NCI-H748 treated with DMSO at 0.1 percent for 48 hours (cell line): ENCODE measurements around the gene PDX1.
"Not testable (repeated sequence)": the region's sequence is repeated elsewhere in the genome, so short reads cannot be mapped to it uniquely, and the experiment has no call there.

Source experiments
- DNase-seq: peaks from one replicate; lab custom pipeline; 2025; lab: John Stamatoyannopoulos, UW

Gene PDX1

DNA sequence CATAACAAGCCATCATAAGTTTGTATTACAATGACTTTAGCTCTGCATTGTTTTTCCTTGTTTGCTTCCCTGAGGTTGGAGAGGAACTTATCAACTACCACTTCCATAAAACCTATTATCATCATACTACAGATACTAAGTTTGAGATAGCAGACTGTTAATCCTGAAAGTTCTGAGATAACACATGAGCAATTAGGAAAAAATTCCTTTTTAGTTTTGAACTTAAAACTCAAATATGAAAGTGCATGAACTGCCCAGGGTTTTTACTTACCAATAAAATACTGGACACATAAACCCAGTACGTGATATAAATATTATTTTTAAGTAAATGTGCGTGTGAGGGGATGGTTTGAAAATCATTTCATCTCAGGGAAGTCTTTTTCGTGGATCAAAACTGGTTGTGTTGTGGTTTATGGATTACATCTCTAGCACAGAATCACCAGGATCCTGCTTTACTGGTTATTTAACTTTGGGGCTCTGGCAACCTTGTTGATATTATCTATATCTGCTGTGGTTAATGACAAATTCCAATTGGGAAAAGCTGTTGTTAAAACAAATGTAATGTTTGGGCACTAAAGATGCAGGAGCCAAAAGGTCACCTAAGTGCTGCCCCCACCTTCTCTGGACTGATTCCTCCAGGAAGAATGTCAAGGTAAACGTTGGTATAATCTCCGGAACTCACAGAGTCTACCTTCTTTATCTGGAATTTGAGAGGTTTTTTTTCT lies 36.9 kb downstream of the PDX1 start:
- DNase-seq = no peak

DNA sequence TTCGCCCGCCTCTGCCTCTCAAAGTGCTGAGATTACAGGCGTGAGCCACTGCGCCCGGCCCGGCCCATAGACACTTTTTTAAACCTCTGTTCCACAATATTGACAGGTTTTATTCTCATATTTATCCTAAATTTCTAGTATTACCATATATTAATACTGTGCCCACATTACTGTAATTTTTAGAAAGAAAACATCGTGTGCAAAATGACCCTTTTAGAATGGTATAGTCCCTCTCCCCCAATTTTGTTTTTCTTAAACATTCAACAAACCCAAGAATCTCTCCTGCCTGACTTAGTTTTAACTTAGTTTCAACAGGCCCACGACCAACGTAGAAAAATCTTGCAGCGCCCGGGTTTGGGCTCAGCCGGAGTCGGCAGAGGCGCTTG lies 40.2 kb downstream of the PDX1 start:
- no peak for DNase-seq

DNA sequence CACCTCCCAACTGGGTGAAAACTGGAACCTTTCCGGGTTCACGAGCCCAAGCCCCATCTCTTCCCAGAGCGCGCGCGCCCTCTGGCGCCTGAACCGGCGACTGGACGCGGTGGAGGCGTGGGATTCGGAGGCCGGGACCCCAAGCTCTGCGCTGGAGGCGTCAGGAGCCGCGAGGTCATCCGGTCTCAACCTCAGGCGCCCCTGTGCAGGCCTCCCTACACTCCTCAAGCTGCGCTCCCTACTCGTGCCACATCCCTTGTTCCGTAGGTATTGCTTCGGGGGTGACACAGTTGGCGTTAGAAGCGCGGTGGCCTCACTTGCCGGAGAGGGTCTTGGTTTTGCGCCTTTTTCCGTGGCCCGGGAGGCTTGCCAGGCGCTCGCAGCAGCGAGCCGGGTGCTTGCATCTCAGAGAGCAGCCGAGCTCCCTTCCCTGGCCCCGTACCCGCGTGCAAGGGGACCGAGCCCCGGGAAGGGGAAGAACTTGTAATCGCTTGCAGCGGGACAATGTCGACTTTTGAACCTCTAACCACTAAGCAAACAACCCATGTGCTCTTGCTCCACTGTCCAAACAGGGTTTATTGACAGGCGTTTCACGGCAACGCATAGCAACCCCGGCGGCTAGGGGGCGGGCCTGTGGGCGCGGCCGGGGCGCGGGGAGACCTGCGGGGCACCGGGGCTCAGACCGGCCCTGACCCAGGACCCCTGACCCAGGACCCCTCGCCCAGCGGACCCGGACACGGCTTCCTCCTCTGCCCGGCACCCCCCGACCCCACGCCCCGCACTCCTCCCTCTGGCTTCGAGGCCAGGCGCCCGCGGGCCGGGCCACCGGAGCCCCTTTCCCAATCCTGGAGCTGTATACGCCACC lies 40.8 kb downstream of the PDX1 start:
- DNase-seq = peak; percentile 91

DNA sequence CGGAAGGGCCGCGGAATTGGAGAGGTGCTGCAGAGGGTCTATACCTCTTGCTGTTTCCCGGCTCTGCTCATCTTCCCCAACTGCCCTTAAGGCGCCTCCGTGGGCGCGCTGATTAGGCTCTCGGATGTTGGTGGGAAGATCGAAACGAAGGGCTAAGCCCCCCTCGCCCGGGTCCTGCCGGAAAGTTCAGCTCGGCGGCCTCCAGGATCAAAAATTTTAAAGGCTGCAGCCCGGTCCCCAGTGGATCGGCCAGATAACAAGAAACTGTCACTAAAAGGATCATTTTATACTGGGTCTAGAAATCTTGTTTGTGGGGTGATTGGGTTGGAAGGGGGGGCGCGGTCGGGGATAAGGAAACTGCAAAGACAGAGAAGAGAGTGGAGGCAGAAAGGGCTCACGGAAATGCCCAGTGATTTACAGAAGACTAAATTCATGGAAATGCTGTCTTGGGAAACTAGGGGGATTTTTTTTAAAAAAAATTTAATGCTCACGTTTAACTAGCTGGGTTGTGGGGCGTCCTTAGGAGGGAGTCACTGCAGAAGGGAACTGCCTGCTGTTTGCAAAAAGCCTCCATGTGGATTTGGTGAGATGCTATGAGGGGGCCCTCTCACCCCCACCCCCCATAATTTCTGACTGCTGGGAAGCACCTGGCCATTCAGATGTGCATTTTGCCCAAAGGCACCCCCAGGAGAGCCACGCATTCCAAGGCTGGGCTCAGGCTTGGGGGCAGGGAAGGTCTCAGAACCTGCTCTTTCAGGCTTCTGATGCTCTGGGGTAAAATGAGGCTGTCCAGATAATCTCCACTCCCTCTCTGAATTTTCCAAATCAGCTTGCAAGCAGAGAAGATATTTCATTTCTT lies 41.7 kb downstream of the PDX1 start:
- no peak for DNase-seq

DNA sequence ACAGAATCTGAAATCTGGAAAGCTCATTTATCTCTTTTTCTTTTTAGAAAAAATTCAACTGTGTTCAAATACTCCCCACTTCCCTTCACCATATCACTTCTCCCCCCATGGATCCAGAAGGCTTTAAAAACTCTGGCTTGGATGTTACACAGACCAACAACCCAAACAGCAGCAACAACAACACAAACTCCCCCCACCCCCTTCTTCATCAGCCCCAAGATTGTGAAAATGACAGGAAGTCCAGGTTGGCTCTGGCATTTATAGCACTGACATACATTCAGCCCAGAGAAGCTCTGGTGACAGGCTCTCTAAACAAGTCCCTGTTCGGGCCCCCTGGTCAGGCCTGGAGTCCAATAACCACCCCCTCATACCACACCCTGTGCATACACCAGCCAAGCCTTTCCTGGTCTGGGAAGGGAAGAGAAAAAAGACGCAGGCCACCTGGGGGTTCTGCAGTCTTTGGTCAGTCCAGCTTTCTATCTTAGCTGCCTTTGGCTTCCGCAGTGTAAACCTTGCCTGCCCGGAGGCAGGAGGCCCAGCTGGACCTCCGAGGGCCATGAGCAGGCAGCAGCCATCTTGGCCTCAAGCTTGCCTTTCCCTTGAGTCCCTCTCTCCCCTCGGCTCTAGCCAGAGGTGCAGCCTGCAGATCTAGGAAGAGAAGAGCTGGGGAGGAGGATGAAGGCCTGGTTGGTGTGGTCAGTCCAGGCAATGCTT lies 42.5 kb downstream of the PDX1 start:
- DNase-seq = no peak

DNA sequence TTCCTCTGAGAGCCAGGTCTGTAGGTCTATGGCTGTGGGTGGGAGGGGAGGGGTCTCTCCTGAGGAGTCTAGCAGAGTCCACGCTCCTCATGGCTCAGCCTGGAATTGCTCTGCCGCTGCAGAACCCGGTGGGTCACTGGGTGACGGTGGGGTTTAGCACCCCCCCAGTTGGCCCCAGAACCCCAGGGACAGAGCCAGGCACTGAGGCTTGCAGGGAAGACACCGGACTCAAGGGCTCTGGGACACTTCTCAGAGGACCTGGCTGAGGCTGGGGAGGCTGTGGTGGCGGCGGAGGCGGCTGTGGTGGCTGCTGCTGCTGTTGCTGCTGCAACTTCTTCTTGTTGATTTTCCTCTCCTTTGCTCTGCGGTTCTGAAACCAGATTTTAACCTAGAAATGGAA lies 43.2 kb downstream of the PDX1 start:
- no peak for DNase-seq

DNA sequence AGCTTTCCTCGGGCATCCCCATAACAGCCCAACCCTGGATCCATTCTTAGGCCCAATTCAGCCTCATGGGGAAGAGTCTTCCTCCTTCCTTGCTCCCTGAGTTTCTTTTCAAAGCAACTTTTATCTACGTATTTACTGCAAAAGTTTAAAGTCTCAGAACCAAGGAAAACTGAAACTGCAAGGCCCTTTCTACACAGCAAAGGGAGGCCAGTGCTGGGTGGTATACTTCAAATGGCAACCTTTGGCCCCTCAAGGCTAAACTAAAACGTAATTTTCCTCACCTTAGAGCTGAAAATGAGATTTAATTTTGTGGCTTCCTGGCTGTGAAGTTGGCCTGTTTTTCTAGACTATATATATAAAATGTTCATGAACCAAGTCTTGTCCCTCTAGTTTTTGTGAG lies 43.7 kb downstream of the PDX1 start:
- DNase-seq = no peak

DNA sequence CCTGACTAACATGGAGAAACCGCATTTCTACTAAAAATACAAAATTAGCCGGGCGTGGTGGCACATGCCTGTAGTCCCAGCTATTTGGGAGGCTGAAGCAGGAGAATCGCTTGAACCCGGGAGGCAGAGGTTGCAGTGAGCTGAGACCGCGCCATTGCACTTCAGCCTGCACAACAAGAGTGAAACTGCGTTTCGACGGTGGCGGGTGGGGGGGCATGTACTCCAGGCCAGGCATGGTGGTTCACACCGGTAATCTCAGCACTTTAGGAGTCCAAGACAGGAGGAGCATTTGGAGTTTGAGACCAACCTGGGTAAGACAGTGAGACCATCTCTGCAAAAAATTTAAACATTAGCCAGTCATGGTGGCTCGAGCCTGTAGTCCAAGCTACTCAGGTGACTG lies 44.4 kb downstream of the PDX1 start:
- not testable (repeated sequence) for DNase-seq

DNA sequence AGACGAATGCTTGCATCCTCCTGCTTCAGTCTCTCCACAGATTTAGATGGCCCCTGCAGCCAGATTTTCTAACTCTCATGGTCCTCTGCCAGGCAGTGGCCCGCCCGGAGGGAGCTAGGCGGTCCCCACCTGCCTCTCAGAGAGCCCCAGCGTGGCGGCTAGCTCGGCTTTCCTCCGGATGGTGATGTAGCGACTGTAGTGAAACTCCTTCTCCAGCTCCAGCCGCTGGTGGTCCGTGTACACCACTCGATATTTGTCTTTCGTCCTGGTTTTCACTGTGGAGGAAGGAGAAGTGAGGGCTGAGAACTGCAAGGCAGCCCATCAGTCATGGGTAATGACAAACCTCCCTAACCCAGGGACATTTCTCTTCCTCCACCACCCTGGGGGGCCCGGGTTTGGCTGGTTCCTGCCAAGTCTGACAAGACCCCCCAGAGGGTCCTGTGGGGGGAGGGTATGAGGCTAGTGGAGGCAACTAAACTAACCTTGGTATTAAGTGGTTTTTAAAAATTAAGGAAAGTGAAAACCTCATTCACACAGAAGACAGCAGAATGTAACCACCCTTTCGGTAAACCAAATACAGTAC lies 45.0 kb downstream of the PDX1 start:
- no peak for DNase-seq

DNA sequence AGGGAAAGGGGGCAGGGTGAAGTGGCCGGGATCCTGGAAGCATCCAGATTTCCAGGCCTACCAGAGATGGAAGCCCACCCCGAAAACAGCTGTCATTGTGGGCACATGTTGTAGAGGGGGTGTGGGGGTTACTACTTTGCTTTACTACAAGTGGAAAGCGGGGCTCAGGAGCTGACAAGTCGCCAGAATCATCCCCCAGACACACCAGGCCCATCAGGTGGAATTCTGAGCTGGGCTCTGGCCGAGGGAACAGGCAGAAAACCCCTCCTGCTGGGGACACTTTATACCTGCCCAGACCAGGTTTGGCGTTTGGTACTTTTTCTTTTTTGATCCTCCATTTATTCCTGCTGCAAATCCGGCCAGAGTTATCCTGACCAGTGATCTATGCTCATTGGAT lies 45.5 kb downstream of the PDX1 start:
- no peak for DNase-seq

DNA sequence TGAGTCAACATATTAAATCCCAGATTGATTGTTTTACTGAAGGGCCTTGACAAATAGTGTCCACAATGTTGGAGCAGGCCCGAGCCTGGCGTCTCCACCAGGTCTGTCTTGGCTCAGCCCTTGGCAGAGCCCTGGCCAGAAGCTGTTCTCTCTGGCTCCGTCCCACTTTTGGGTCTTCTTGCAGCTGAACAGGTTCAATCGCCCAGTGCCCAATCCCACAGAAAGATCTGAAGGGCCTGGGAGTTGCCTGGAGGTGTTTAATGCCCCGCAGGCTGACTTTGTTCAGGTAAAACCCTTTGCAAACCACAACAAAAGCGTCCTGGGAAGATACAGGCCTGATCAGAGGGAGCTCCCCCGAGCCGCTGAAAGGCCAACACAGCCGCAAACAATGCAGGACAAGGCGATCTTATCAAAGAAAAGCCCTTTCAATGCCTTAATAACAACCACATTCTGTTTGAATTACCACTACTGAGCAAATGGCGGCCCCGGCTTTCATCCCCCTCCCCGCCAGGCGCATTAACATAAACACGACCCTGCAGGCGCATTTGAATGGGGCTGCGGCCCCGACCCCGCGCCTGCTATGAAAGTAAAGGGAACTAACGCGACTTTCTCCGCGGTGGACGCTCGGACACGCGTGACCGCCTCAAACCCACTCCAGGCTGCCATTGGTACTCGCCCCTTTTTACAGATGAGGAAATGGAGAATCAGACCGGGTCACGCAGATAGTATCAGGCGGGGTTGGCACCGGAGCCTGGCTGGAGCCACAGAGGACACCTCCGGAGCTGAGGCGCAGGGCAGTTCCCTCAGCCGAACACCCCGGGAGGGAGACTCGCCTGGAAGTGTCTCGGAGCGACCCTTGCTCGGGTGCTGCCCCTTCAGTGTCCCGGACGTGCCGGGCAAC lies 46.2 kb downstream of the PDX1 start:
- DNase-seq = peak; percentile 45

DNA sequence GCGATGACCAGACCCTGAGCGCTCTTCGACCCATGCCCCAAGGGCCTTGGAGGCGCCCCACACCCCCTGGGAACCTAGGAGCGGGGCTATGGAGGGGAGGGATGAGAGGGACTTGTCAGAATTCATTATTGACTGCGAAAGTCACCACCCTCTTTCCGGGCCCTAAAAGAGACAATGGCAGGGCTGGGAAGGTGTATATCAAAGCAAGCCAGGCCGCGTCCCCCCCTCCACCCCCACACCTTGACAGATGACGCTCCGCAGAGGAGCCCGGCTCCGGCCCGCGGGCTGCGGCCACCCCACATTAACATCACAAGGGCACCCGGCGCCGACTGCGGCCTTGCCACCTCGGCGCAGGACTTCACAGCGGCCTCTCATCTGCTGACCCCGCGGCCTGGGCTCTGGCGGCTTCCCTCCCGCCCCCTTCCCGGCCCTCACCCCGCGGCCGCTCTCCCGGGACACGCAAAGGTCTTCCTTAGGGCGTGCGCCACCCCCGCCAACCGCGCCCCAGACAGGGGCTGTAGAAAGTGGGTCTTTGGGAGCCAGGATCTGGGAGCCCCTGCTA lies 46.9 kb downstream of the PDX1 start:
- DNase-seq = no peak

DNA sequence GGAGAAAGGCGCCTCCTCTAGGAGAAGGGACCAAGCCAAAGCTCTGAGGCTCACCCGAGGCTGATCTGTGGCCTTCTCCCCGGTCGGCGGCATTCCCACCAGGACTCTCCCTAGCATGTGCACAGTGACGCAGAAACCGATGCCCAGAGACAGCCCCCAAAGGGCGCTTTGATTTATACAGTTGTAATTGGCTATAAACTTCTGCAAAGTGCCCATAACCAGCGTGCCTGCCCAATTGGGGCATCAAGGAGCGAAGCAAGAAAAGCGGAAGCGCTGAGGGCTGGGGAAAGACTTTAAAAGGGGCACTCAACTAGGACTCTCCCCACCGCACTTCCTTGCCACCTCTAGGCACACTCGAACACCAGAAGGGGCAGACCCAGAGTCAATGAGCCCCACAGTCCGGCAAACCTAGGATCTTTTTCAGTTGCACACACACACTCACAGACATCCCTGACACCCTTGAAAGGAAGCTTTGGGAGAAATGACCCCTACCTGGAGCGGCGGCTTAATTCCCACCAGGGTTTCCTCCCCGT lies 47.5 kb downstream of the PDX1 start:
- no peak for DNase-seq

DNA sequence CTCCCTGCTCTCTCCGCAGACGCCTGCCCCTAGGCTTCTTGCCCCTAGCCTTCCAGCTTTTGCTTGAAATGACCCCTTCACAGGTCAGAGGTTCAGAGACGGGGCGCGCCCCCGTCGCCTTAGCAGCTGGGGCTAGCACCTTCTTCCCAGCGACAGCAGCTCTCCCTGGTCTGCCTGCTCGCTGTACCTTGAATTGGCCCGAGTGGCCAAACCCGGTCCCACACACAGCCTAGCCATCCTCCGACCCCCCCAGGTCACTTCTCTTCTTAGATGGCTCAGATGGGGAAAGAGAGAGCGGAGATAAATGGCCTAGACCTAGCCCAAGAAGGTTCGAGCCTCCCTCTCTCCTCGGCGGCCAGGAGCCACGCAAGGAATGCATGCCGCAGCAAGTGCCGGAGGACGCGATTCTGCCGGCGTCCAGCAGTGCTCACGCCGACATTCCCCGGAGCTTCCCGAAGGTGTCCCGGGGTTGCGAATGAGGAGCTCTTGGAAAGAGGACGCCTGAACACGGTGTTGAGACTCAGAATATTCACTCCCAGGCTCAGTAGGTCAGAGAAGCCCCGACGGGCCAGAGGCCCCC lies 48.0 kb downstream of the PDX1 start:
- no peak for DNase-seq

DNA sequence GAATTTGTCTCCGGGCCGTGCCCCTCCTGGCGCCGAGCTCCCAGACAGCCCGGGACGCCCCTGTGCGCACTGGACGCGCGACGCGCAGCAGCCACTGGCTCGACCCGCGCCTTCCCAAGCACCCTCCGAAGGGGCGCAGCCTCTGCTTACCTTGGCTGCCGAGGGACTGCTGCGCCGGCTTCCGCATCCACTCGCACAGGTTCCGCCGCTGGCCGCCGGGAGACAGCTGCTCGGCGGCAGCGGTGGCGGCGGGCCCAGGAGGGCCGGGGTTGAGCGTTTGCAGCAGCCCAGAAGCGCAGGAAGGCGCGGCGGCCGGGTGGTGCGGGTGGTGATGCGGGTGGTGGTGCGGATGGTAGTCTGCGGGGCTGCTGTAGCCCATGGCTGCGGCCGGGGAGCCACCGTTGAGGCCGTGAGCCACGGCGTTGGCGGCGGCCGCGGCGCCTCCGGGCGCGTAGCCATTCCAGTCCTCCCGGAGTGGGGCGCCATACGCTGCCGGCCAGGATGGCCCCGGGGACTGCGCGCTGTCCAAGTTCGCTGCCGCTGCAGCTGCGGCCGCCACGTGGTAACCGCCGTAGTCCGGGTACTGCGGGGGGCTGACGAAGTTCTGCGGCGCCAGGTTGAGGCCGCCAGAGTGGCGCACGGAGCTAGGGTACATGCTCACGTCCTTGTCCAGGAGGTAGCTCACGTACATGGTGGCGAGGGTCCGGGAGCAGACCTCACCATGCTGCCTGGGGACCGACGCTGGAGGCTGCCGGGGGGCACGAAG lies 48.7 kb downstream of the PDX1 start:
- peak; percentile 75 for DNase-seq

DNA sequence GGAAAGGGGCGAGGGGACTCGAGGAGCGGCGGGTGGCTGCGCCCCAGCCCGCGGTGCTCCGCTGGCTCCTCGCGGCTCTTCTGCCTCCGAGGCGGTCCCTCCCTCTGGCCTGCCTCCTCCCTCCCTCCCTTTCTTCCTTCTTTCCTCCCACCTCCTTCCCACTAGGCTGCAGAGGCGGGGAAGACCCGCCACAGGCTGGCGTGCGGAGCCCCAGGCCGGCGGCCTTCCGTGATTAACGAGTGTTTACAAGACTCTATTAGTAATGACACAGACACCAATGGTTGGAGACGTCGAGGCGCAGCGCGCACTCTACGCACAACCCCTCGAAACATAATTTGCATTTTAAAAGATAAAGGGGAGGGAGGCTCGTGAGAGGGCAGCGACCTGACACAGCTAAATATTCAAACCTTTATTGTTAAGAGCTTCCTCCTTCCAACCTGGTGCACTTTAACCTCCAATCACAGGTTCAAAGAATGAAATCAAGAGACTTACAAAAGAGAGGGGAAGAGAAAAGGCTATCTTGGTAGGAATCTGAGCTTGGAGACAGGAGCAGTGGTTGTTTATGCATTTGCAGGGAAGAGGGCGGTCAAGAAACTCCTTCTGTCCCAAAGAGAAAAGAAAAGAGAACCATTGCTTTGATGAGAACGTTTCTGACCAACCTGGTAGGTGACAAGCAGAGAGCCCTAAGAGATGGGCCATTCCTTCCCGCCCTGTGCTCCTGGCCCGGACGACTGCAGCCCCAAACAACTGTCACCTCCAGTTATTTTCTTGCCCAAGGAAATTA lies 49.5 kb downstream of the PDX1 start, which contains the start of gene CDX2:
Gene CDX2, minus strand, starts transcription at position 234 of the 784 bp plus-strand sequence. CDS start 309 bp downstream, outside the sequence.
- DNase-seq = peak; percentile 71

DNA sequence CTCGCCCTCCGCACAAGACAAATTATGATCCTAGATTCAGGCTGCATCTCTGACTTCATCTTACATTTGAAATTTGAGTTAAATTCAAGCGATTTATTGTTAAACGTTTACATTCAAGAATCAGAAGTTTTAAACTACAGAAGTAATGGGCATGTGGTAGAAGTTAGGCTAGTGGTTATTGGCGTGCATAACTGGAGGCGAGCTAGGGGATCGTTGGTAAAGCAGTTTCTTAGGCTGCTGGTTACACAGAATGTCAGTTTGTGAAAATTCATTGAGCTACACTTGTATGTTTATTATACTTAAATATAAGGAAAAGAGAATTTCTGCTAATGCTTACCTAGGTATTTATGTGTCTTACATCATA lies 50.0 kb downstream of the PDX1 start:
- no peak for DNase-seq
